Loucy (cell line): Measurements from ENCODE around the gene TMEFF1.
"Not testable (repeated sequence)": the region's sequence is repeated elsewhere in the genome, so short reads cannot be mapped to it uniquely, and the experiment has no call there.

ENCODE experiments used
- H2AFZ ChIP-seq: fragments of 200-600 bp; sonication (generic); 2 replicates; pipeline ENCODE4 v1.6.0; 2016; ENCODE audit warnings: antibody characterized with exemption, mild to moderate bottlenecking, low read length, moderate library complexity
- H3F3A ChIP-seq: fragments of 200-600 bp; 2 replicates; pipeline ENCODE4 v1.6.0; 2016; ENCODE audit warnings: antibody characterized with exemption, low read depth, mild to moderate bottlenecking
- H3K27me3 ChIP-seq: fragments of 200-600 bp; sonication (generic); 2 replicates; pipeline ENCODE4 v1.6.1; 2014; ENCODE audit warnings: low read length, mild to moderate bottlenecking; ENCODE audit not compliant: insufficient read depth, poor library complexity, severe bottlenecking
- H3K36me3 ChIP-seq: fragments of 200-600 bp; sonication (generic); 2 replicates; pipeline ENCODE4 v1.6.1; 2016; ENCODE audit warnings: low read length; ENCODE audit not compliant: insufficient read depth
- H3K4me1 ChIP-seq: fragments of 200-600 bp; sonication (generic); 2 replicates; pipeline ENCODE4 v1.5.1; 2014; ENCODE audit warnings: low read length, mild to moderate bottlenecking; ENCODE audit not compliant: insufficient read depth, poor library complexity, severe bottlenecking
- H3K4me2 ChIP-seq: fragments of 200-600 bp; sonication (generic); 2 replicates; pipeline ENCODE4 v1.6.0; 2014; ENCODE audit warnings: antibody characterized with exemption, low read length, low read depth, mild to moderate bottlenecking; ENCODE audit not compliant: poor library complexity, severe bottlenecking
- H3K4me3 ChIP-seq: fragments of 200-600 bp; sonication (generic); 2 replicates; pipeline ENCODE4 v1.5.1; 2014; ENCODE audit warnings: low read length, mild to moderate bottlenecking, mixed read lengths; ENCODE audit not compliant: poor library complexity, severe bottlenecking
- H3K79me2 ChIP-seq: fragments of 200-600 bp; sonication (generic); 2 replicates; pipeline ENCODE4 v1.6.1; 2014; ENCODE audit warnings: low read length; ENCODE audit not compliant: insufficient read depth
- H3K9ac ChIP-seq: fragments of 200-600 bp; sonication (generic); 2 replicates; pipeline ENCODE4 v1.6.0; 2014; ENCODE audit warnings: mild to moderate bottlenecking, low read depth, low read length, moderate library complexity; ENCODE audit not compliant: poor library complexity, severe bottlenecking
- H3K9me2 ChIP-seq: fragments of 200-600 bp; sonication (generic); replicated peaks from 2 replicates; pipeline ENCODE4 v1.6.1; 2016; ENCODE audit warnings: low read depth, low read length, mixed read lengths
- H3K9me3 ChIP-seq: fragments of 200-600 bp; sonication (generic); 2 replicates; pipeline ENCODE4 v1.6.1; 2014; ENCODE audit warnings: mild to moderate bottlenecking, antibody characterized with exemption, low read length, low read depth; ENCODE audit not compliant: insufficient read depth
- H4K20me1 ChIP-seq: fragments of 200-600 bp; sonication (generic); 2 replicates; pipeline ENCODE4 v1.6.0; 2014; ENCODE audit warnings: antibody characterized with exemption, low read length, mild to moderate bottlenecking; ENCODE audit not compliant: insufficient read depth, poor library complexity, severe bottlenecking
- CTCF ChIP-seq: fragments of 200-600 bp; sonication (generic); conservative IDR thresholded peaks from 2 replicates; pipeline ENCODE4 v1.5.1; 2014; ENCODE audit warnings: mild to moderate bottlenecking, antibody characterized with exemption, low read length
- EZH2phosphoT487 ChIP-seq: fragments of 200-600 bp; IDR thresholded peaks from 2 replicates; pipeline ENCODE4 v1.6.1; 2018; ENCODE audit warnings: antibody characterized with exemption, mild to moderate bottlenecking, moderate library complexity, borderline replicate concordance

The TMEFF1 gene

GRCh38 chr9:100436571-100436970 is 36.4 kb upstream of the TMEFF1 start:
- Histone ChIP-seq H4K20me1 (peaks cover 18% of the 10 kb centered on the region), H3K27me3 (no peaks in the 10 kb centered on the region), H3F3A (no peaks in the 10 kb centered on the region), H3K79me2 (peaks cover 58% of the 10 kb centered on the region), H3K9ac (no peak overlapping the region), H3K4me3 (no peak overlapping the region), H2AFZ (no peak overlapping the region), H3K4me2 (no peak overlapping the region), H3K9me2 (no peaks in the 10 kb centered on the region), H3K36me3 (no peaks in the 10 kb centered on the region), H3K4me1 (peaks cover 9% of the 10 kb centered on the region), H3K9me3 (no peaks in the 10 kb centered on the region)
- no peak for TF ChIP-seq CTCF

GRCh38 chr9:100437860-100438805 is 34.8 kb upstream of the TMEFF1 start:
- H3K27me3 ChIP-seq = no peaks in the 10 kb centered on the region
- no peak overlapping the region for H3K4me3 ChIP-seq
- 0 out of 2 replicates have a peak, but pooled peaks cover 3% of the 10 kb centered on the region for H3K36me3 ChIP-seq
- H2AFZ ChIP-seq = no peak overlapping the region
- no peak overlapping the region for H3K9ac ChIP-seq
- H3F3A ChIP-seq = no peaks in the 10 kb centered on the region
- peaks cover 51% of the 10 kb centered on the region for H3K79me2 ChIP-seq
- no peak overlapping the region for H3K4me2 ChIP-seq
- no peaks in the 10 kb centered on the region for H3K9me2 ChIP-seq
- H3K9me3 ChIP-seq = no peaks in the 10 kb centered on the region
- no peaks in the 10 kb centered on the region for H3K4me1 ChIP-seq
- peaks cover 17% of the 10 kb centered on the region for H4K20me1 ChIP-seq
- TF ChIP-seq CTCF (peak; percentile 93), EZH2phosphoT487 (no peak)

- Histone ChIP-seq H3K27me3 (no peaks in the 10 kb centered on the region), H3F3A (no peaks in the 10 kb centered on the region), H4K20me1 (peaks cover 13% of the 10 kb centered on the region), H3K9ac (no peak overlapping the region), H3K9me3 (no peaks in the 10 kb centered on the region), H2AFZ (no peak overlapping the region), H3K4me3 (no peak overlapping the region), H3K4me2 (no peak overlapping the region), H3K4me1 (peaks cover 4% of the 10 kb centered on the region), H3K36me3 (peaks cover 11% of the 10 kb centered on the region; the same call in 1 of the 2 replicates), H3K9me2 (no peaks in the 10 kb centered on the region), H3K79me2 (peaks cover 46% of the 10 kb centered on the region)
- TF ChIP-seq CTCF = no peak
- no peak for TF ChIP-seq EZH2phosphoT487
These were observed 32.9 kb upstream of the TMEFF1 start for GRCh38 chr9:100440071-100440470.

- peaks cover 11% of the 10 kb centered on the region; the same call in 1 of the 2 replicates for H3K36me3 ChIP-seq
- not testable (repeated sequence) for H3K9ac ChIP-seq, H3K4me2 ChIP-seq, H3F3A ChIP-seq, H3K27me3 ChIP-seq, H3K9me3 ChIP-seq, H3K4me3 ChIP-seq, H2AFZ ChIP-seq, H3K4me1 ChIP-seq, H3K9me2 ChIP-seq
- H4K20me1 ChIP-seq = peaks cover 13% of the 10 kb centered on the region
- H3K79me2 ChIP-seq = peaks cover 42% of the 10 kb centered on the region
These were observed 32.5 kb upstream of the TMEFF1 start for GRCh38 chr9:100440487-100440886.
